C4-2B (cell line): ENCODE measurements around the gene INHBE.

Experiments
- CTCF ChIP-seq: fragments of 450-650 bp; conservative IDR thresholded peaks from 2 replicates; pipeline ENCODE4 v1.5.1; 2017; ENCODE audit warnings: mild to moderate bottlenecking
- ZFX ChIP-seq: fragments of 450-650 bp; IDR thresholded peaks from 2 replicates; pipeline ENCODE4 v1.6.1; 2017

- no peak for TF ChIP-seq CTCF
- no peak for TF ChIP-seq ZFX
Measured at GRCh38 chr12:57454566-57455373, at the start of gene INHBE.
